HG03520 (cell line): ENCODE measurements around the gene TBX15.

Source experiments
- ATAC-seq: cut with Tn5 transposase; IDR thresholded peaks from one replicate; pipeline ENCODE4 v1.9.1; 2021; ENCODE audit warnings: mild to moderate bottlenecking, moderate library complexity; ENCODE audit not compliant: unreplicated experiment

The TBX15 gene

GRCh38 chr1:118900643-118901440 is 87.3 kb downstream of the TBX15 start:
- no peak for ATAC-seq

- no peak for ATAC-seq
Observed at GRCh38 chr1:118899340-118899739, 88.8 kb downstream of the TBX15 start.

GRCh38 chr1:118898712-118899111 is 89.4 kb downstream of the TBX15 start:
- ATAC-seq, result no peak

- no peak for ATAC-seq
Observed at GRCh38 chr1:118896416-118896815, 91.7 kb downstream of the TBX15 start.

GRCh38 chr1:118894836-118895235 is 93.3 kb downstream of the TBX15 start:
- ATAC-seq, result no peak

GRCh38 chr1:118890851-118891384 is 97.2 kb downstream of the TBX15 start:
- no peak for ATAC-seq

- ATAC-seq, result no peak
Observed at GRCh38 chr1:118884946-118885345, 103.2 kb downstream of the TBX15 start.

- ATAC-seq, result no peak
Observed at GRCh38 chr1:118881751-118882150, 106.4 kb downstream of the TBX15 start.

GRCh38 chr1:118878661-118879060 is 109.5 kb downstream of the TBX15 start:
- no peak for ATAC-seq

GRCh38 chr1:118877668-118878396 is 110.3 kb downstream of the TBX15 start:
- no peak for ATAC-seq

- no peak for ATAC-seq
Observed at GRCh38 chr1:118871582-118872171, 116.5 kb downstream of the TBX15 start.

GRCh38 chr1:118868387-118868786 is 119.8 kb downstream of the TBX15 start:
- ATAC-seq, result no peak

GRCh38 chr1:118866330-118866729 is 121.8 kb downstream of the TBX15 start:
- ATAC-seq, result no peak

GRCh38 chr1:118863688-118864087 is 124.5 kb downstream of the TBX15 start:
- ATAC-seq, result no peak

GRCh38 chr1:118862755-118863154 is 125.4 kb downstream of the TBX15 start:
- no peak for ATAC-seq

- no peak for ATAC-seq
Observed at GRCh38 chr1:118861216-118861615, 126.9 kb downstream of the TBX15 start.

- ATAC-seq, result no peak
Observed at GRCh38 chr1:118859999-118860398, 128.1 kb downstream of the TBX15 start.

- no peak for ATAC-seq
Observed at GRCh38 chr1:118846443-118846842, 141.7 kb downstream of the TBX15 start.

GRCh38 chr1:118842452-118843201 is 145.5 kb downstream of the TBX15 start:
- ATAC-seq, result no peak

GRCh38 chr1:118841521-118841920 is 146.6 kb downstream of the TBX15 start:
- no peak for ATAC-seq
